HG03520 (cell line): ENCODE measurements around the gene CPNE4.
"Not testable (repeated sequence)": the region's sequence is repeated elsewhere in the genome, so short reads cannot be mapped to it uniquely, and the experiment has no call there.

ENCODE experiments used
- ATAC-seq: cut with Tn5 transposase; IDR thresholded peaks from one replicate; pipeline ENCODE4 v1.9.1; 2021; ENCODE audit warnings: mild to moderate bottlenecking, moderate library complexity; ENCODE audit not compliant: unreplicated experiment

CPNE4 gene

GRCh38 chr3:131963442-131963841 is 71.4 kb downstream of the CPNE4 start:
- not testable (repeated sequence) for ATAC-seq

GRCh38 chr3:131962982-131963381 is 71.8 kb downstream of the CPNE4 start:
- no peak for ATAC-seq

GRCh38 chr3:131960324-131960723 is 74.5 kb downstream of the CPNE4 start:
- ATAC-seq: no peak

- no peak for ATAC-seq
Observed at GRCh38 chr3:131957980-131958379, 76.8 kb downstream of the CPNE4 start.

- no peak for ATAC-seq
Observed at GRCh38 chr3:131957511-131957910, 77.3 kb downstream of the CPNE4 start.

GRCh38 chr3:131948806-131949205 is 86.0 kb downstream of the CPNE4 start:
- no peak for ATAC-seq

- no peak for ATAC-seq
Observed at GRCh38 chr3:131944676-131945075, 90.1 kb downstream of the CPNE4 start.

- ATAC-seq: no peak
Observed at GRCh38 chr3:131933665-131934064, 101.1 kb downstream of the CPNE4 start.

- no peak for ATAC-seq
Observed at GRCh38 chr3:131928593-131928992, 106.2 kb downstream of the CPNE4 start.

- no peak for ATAC-seq
Observed at GRCh38 chr3:131925571-131925970, 109.2 kb downstream of the CPNE4 start.

GRCh38 chr3:131922356-131922755 is 112.5 kb downstream of the CPNE4 start:
- ATAC-seq: no peak

GRCh38 chr3:131917006-131917405 is 117.8 kb downstream of the CPNE4 start:
- ATAC-seq: no peak

- ATAC-seq: no peak
Observed at GRCh38 chr3:131914090-131914691, 120.6 kb downstream of the CPNE4 start.

- no peak for ATAC-seq
Observed at GRCh38 chr3:131912255-131912654, 122.6 kb downstream of the CPNE4 start.

- ATAC-seq: no peak
Observed at GRCh38 chr3:131907796-131908195, 127.0 kb downstream of the CPNE4 start.

- no peak for ATAC-seq
Observed at GRCh38 chr3:131903988-131904415, 130.8 kb downstream of the CPNE4 start.

- ATAC-seq: no peak
Observed at GRCh38 chr3:131901686-131902085, 133.1 kb downstream of the CPNE4 start.

- ATAC-seq: no peak
Observed at GRCh38 chr3:131900891-131901290, 133.9 kb downstream of the CPNE4 start.

- ATAC-seq: no peak
Observed at GRCh38 chr3:131899021-131899420, 135.8 kb downstream of the CPNE4 start.

- ATAC-seq: no peak
Observed at GRCh38 chr3:131898346-131898745, 136.5 kb downstream of the CPNE4 start.

- no peak for ATAC-seq
Observed at GRCh38 chr3:131896285-131896684, 138.5 kb downstream of the CPNE4 start.

GRCh38 chr3:131895766-131896165 is 139.0 kb downstream of the CPNE4 start:
- no peak for ATAC-seq

- ATAC-seq: no peak
Observed at GRCh38 chr3:131892331-131892730, 142.5 kb downstream of the CPNE4 start.
